H9 (cell line): Measurements from ENCODE around the gene LAMA5. TPM values are rescaled to one million over a fixed set of nuclear protein-coding genes. Genes with fewer than 3 reads are reported as not detected.

ENCODE experiments used
- DNase-seq: peaks from one replicate; pipeline ENCODE4 v3.0.0-alpha.2; 2017
- H2AFZ ChIP-seq: one replicate; pipeline ENCODE4 v1.6.1; 2013; ENCODE audit warnings: mild to moderate bottlenecking, low read length, control low read depth, moderate library complexity
- H2AK5ac ChIP-seq: 2 replicates; pipeline ENCODE4 v1.6.1; 2013; ENCODE audit warnings: low read length, control low read depth, mixed read lengths; ENCODE audit not compliant: insufficient read length
- H2BK120ac ChIP-seq: one replicate; pipeline ENCODE4 v1.6.1; 2013; ENCODE audit warnings: low read depth, mild to moderate bottlenecking, low read length, control low read depth, inconsistent platforms; ENCODE audit not compliant: poor library complexity, severe bottlenecking
- H2BK12ac ChIP-seq: 2 replicates; pipeline ENCODE4 v1.6.1; 2013; ENCODE audit warnings: low read length, control low read depth, mixed read lengths, low read depth; ENCODE audit not compliant: insufficient read length
- H2BK15ac ChIP-seq: 2 replicates; pipeline ENCODE4 v1.6.1; 2013; ENCODE audit warnings: low read depth, low read length, control low read depth
- H2BK20ac ChIP-seq: one replicate; pipeline ENCODE4 v1.6.1; 2013; ENCODE audit warnings: low read depth, mild to moderate bottlenecking, low read length, control low read depth, inconsistent platforms; ENCODE audit not compliant: poor library complexity, severe bottlenecking
- H2BK5ac ChIP-seq: 2 replicates; pipeline ENCODE4 v1.6.1; 2013; ENCODE audit warnings: low read length, control low read depth, mixed read lengths; ENCODE audit not compliant: insufficient read length
- H3K14ac ChIP-seq: 2 replicates; pipeline ENCODE4 v1.6.1; 2013; ENCODE audit warnings: low read length, control low read depth; ENCODE audit not compliant: insufficient read depth
- H3K18ac ChIP-seq: 2 replicates; pipeline ENCODE4 v1.6.1; 2013; ENCODE audit warnings: low read depth, mild to moderate bottlenecking, mixed read lengths, low read length, control low read depth; ENCODE audit not compliant: insufficient read length
- H3K23ac ChIP-seq: 2 replicates; pipeline ENCODE4 v1.6.1; 2013; ENCODE audit warnings: low read length, control low read depth, mixed read lengths, low read depth; ENCODE audit not compliant: insufficient read length
- H3K23me2 ChIP-seq: 2 replicates; pipeline ENCODE4 v1.6.1; 2013; ENCODE audit warnings: low read depth, mild to moderate bottlenecking, mixed read lengths, low read length, control low read depth; ENCODE audit not compliant: insufficient read length, poor library complexity, severe bottlenecking
- H3K27ac ChIP-seq: 2 replicates; pipeline ENCODE4 v1.5.1; 2013; ENCODE audit warnings: low read length, control low read depth, mixed read lengths, low read depth; ENCODE audit not compliant: insufficient read length
- H3K27me3 ChIP-seq: 2 replicates; pipeline ENCODE4 v1.6.1; 2013; ENCODE audit warnings: low read length, control low read depth, inconsistent platforms; ENCODE audit not compliant: insufficient read depth
- H3K4ac ChIP-seq: 2 replicates; pipeline ENCODE4 v1.6.1; 2013; ENCODE audit warnings: low read depth, mild to moderate bottlenecking, control low read depth, inconsistent platforms, low read length, moderate library complexity
- H3K4me1 ChIP-seq: 2 replicates; pipeline ENCODE4 v1.6.1; 2013; ENCODE audit warnings: low read length, control low read depth, inconsistent platforms; ENCODE audit not compliant: insufficient read depth
- H3K4me2 ChIP-seq: 2 replicates; pipeline ENCODE4 v1.6.1; 2013; ENCODE audit warnings: low read length, control low read depth, mixed read lengths; ENCODE audit not compliant: insufficient read length, insufficient read depth
- H3K56ac ChIP-seq: 2 replicates; pipeline ENCODE4 v1.6.1; 2013; ENCODE audit warnings: low read depth, mild to moderate bottlenecking, mixed read lengths, low read length, control low read depth; ENCODE audit not compliant: insufficient read length
- H3K79me1 ChIP-seq: 2 replicates; pipeline ENCODE4 v1.6.1; 2013; ENCODE audit warnings: low read depth, mild to moderate bottlenecking, moderate library complexity, low read length, control low read depth, inconsistent platforms; ENCODE audit not compliant: insufficient read depth, poor library complexity, severe bottlenecking
- H3K79me2 ChIP-seq: 2 replicates; pipeline ENCODE4 v1.6.1; 2013; ENCODE audit warnings: low read length, control low read depth, inconsistent platforms; ENCODE audit not compliant: insufficient read depth
- H3K9ac ChIP-seq: 2 replicates; pipeline ENCODE4 v1.6.1; 2013; ENCODE audit warnings: low read length, control low read depth, mixed read lengths; ENCODE audit not compliant: insufficient read length; ENCODE audit errors: extremely low read depth
- H3K9me3 ChIP-seq: one replicate; pipeline ENCODE4 v1.6.1; 2013; ENCODE audit warnings: low read depth, low read length, inconsistent platforms; ENCODE audit not compliant: control insufficient read depth
- H3T11ph ChIP-seq: one replicate; pipeline ENCODE4 v1.6.1; 2013; ENCODE audit warnings: mild to moderate bottlenecking, low read length, control low read depth, inconsistent platforms
- H4K20me1 ChIP-seq: one replicate; pipeline ENCODE4 v1.6.1; 2013; ENCODE audit not compliant: control insufficient read depth, insufficient read length, insufficient read depth
- H4K5ac ChIP-seq: 2 replicates; pipeline ENCODE4 v1.6.1; 2013; ENCODE audit warnings: low read depth, mild to moderate bottlenecking, mixed read lengths, low read length, control low read depth; ENCODE audit not compliant: insufficient read length
- H4K8ac ChIP-seq: replicated peaks from 2 replicates; pipeline ENCODE4 v1.6.1; 2013; ENCODE audit warnings: low read length, control low read depth, mixed read lengths, low read depth; ENCODE audit not compliant: insufficient read length
- H4K91ac ChIP-seq: 2 replicates; pipeline ENCODE4 v1.6.1; 2013; ENCODE audit warnings: low read depth, mild to moderate bottlenecking, moderate library complexity, mixed read lengths, low read length, control low read depth; ENCODE audit not compliant: insufficient read length
- H3K27ac Mint-ChIP-seq, 3 experiments: 2 replicates in 2 of 3; 3 replicates in 1 of 3; pipeline ENCODE4 v1.8.0; 2020 to 2021; ENCODE audit warnings: mixed read lengths in 3 of 3, mild to moderate bottlenecking in 1 of 3, moderate library complexity in 1 of 3
- H3K27me3 Mint-ChIP-seq: 2 replicates; pipeline ENCODE4 v1.8.0; 2021; ENCODE audit warnings: low read depth, mild to moderate bottlenecking, moderate library complexity, mixed read lengths
- H3K36me3 Mint-ChIP-seq, 3 experiments: 2 replicates in 2 of 3; 3 replicates in 1 of 3; pipeline ENCODE4 v1.8.0; 2020 to 2021; ENCODE audit warnings: low read depth in 3 of 3, mixed read lengths in 3 of 3; ENCODE audit not compliant: insufficient read depth in 1 of 3
- H3K4me1 Mint-ChIP-seq, 2 experiments: 2 replicates each; pipeline ENCODE4 v1.8.0; 2020; ENCODE audit warnings: mixed read lengths in 2 of 2
- H3K4me3 Mint-ChIP-seq, 2 experiments: 2 replicates in 1 of 2; 3 replicates in 1 of 2; pipeline ENCODE4 v1.8.0; 2020 to 2021; ENCODE audit warnings: mild to moderate bottlenecking in 2 of 2, mixed read lengths in 2 of 2, moderate library complexity in 1 of 2
- H3K9me3 Mint-ChIP-seq, 2 experiments: 2 replicates in 1 of 2; 3 replicates in 1 of 2; pipeline ENCODE4 v1.8.0; 2020; ENCODE audit warnings: mild to moderate bottlenecking in 2 of 2, mixed read lengths in 2 of 2, moderate library complexity in 1 of 2
- WGBS: extraction: QIAGEN DNeasy Blood & Tissue Kit; methylation state at CpG from one replicate; pipeline ENCODE4 v1.1.7; 2013; ENCODE audit warnings: missing lambda C conversion rate, low lambda C conversion rate, mixed read lengths; ENCODE audit not compliant: insufficient read length; ENCODE audit errors: extremely low coverage; 5-methylcytosine and 5-hydroxymethylcytosine counted together
- total RNA-seq: library from RNA; stranded (reverse); gene quantifications from 2 replicates; pipeline ENCODE4 v1.2.1, GENCODE V29; 2021
- TF ChIP-seq, protein P1 (sequence below): fragments of 200-600 bp; sonication (generic); conservative IDR thresholded peaks from 3 replicates; pipeline ENCODE4 v1.8.0; 2021; ENCODE audit warnings: antibody characterized with exemption, mild to moderate bottlenecking

Gene LAMA5
- total RNA-seq, 1 experiment from 2014 or later, result 200 TPM

DNA sequence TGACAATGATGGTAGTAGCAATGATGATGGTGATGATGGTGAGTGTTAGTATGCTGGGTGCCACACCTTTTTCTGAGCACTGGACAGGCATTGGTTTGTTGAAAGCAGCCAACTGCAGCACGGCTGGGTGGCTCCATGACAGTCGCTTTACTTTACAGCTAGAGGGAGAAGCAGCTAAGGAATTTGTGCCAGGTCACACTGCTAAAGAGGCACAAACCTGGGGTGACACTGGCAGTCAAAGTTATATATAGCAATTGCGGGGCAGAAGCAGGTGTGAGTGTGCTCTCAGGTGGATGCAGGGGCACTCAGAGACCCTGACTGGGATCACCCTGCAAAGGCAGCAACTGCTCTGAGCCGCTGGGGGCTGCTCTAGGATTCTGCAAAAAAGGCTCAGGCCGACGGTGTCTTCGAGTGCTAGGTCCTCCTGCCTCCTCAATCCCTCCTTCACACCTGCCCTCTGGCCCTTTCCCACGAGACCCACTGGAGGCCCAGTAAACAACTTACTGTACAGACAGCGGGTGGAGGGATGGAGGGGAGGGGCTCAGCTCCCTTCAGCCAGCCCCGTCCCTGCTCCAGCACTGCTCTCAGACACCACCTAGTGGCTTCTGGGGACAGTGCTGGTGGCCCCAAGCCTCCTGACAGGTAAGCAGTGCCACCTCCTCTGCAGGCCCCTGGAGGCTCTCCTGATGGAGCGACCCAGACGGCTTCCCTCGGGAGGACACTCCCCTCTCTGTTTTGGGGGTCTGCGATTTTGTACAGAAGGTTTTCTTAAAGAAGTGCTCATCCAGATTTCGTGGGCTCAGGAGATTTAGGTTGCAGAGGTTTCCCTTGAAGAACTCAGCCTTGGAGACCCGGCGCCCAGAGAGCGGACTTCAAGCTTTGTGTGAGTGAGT lies 15.4 kb upstream of the LAMA5 start:
- Mint-ChIP-seq H3K4me1 (peaks cover 12 to 24% of the 10 kb centered on the region in 2 experiments), H3K9me3 (peaks cover 4 to 6% of the 10 kb centered on the region in 2 experiments; a peak in 4 of 5 replicates), H3K4me3 (peak overlapping the region in 1 of 2 experiments; percentile 12; a peak in 1 of 5 replicates), H3K27ac (peak overlapping the region in 2 of 3 experiments; percentile 65 to 75; a peak in 2 of 7 replicates), H3K36me3 (peaks cover 11 to 21% (median 14%) of the 10 kb centered on the region in 3 experiments), H3K27me3 (no peaks in the 10 kb centered on the region; the same call in 1 of the 2 replicates)
- no peak overlapping the region for H2BK15ac ChIP-seq
- H3K14ac ChIP-seq, result no peak overlapping the region
- no peak overlapping the region for H3K23ac ChIP-seq
- TF ChIP-seq, protein P1, sequence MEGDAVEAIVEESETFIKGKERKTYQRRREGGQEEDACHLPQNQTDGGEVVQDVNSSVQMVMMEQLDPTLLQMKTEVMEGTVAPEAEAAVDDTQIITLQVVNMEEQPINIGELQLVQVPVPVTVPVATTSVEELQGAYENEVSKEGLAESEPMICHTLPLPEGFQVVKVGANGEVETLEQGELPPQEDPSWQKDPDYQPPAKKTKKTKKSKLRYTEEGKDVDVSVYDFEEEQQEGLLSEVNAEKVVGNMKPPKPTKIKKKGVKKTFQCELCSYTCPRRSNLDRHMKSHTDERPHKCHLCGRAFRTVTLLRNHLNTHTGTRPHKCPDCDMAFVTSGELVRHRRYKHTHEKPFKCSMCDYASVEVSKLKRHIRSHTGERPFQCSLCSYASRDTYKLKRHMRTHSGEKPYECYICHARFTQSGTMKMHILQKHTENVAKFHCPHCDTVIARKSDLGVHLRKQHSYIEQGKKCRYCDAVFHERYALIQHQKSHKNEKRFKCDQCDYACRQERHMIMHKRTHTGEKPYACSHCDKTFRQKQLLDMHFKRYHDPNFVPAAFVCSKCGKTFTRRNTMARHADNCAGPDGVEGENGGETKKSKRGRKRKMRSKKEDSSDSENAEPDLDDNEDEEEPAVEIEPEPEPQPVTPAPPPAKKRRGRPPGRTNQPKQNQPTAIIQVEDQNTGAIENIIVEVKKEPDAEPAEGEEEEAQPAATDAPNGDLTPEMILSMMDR, result peak; percentile 97
- no peak overlapping the region for H2AFZ ChIP-seq
- H2BK12ac ChIP-seq, result no peak overlapping the region
- H2BK20ac ChIP-seq, result no peak overlapping the region
- peaks cover 3% of the 10 kb centered on the region for H3K79me1 ChIP-seq
- H2BK120ac ChIP-seq, result no peak overlapping the region
- no peak overlapping the region for H3K18ac ChIP-seq
- no peak overlapping the region for H3K56ac ChIP-seq
- H3K9me3 ChIP-seq, result no peaks in the 10 kb centered on the region
- no peak overlapping the region for H3T11ph ChIP-seq
- H2AK5ac ChIP-seq, result no peak overlapping the region
- no peak overlapping the region for H4K5ac ChIP-seq
- no peak overlapping the region for H4K91ac ChIP-seq
- H3K27ac ChIP-seq, result no peak overlapping the region
- no peak overlapping the region for H3K4me2 ChIP-seq
- no peak overlapping the region for H3K4ac ChIP-seq
- peaks cover 8% of the 10 kb centered on the region; the same call in 1 of the 2 replicates for H3K79me2 ChIP-seq
- no peaks in the 10 kb centered on the region for H3K27me3 ChIP-seq
- no peak overlapping the region for H2BK5ac ChIP-seq
- H3K4me1 ChIP-seq, result no peaks in the 10 kb centered on the region
- H4K20me1 ChIP-seq, result no peaks in the 10 kb centered on the region
- H3K9ac ChIP-seq, result no peak overlapping the region
- no CpG with 5 or more reads among the region's 18 CpGs for WGBS
- peak; percentile 93 for DNase-seq
- H4K8ac ChIP-seq, result no peak overlapping the region
- peaks cover 9% of the 10 kb centered on the region for H3K23me2 ChIP-seq
